Tibial nerve (tissue), 4 donors: ENCODE data around the gene KAT8. TPM values are rescaled to one million over a fixed set of nuclear protein-coding genes. Genes with fewer than 3 reads are reported as not detected.
"Not testable (repeated sequence)": the region's sequence is repeated elsewhere in the genome, so short reads cannot be mapped to it uniquely, and the experiment has no call there.

Experiments used
- DNase-seq, 2 donors: peaks; one replicate each; pipeline ENCODE4 v3.0.0-alpha.2; 2019; ENCODE audit warnings: low spot score in 2 of 2
- H3K27ac ChIP-seq, 4 donors: fragments of 200-600 bp; sonication (generic) in 3 of 4; one replicate each; pipeline ENCODE4 v1.5.1; 2017 to 2019; ENCODE audit warnings: mild to moderate bottlenecking in 1 of 4
- H3K27me3 ChIP-seq, 2 donors: fragments of 200-600 bp; sonication (generic) in 1 of 2; one replicate each; pipeline versions ENCODE4 v1.5.1 to v1.6.0; 2017 to 2019
- H3K36me3 ChIP-seq, 3 donors: fragments of 200-600 bp; sonication (generic); one replicate each; pipeline ENCODE4 v1.5.1; 2018 to 2019
- H3K4me1 ChIP-seq, 4 donors: fragments of 200-600 bp; sonication (generic) in 3 of 4; one replicate each; pipeline ENCODE4 v1.5.1; 2017 to 2019
- H3K4me3 ChIP-seq, 4 donors: fragments of 200-600 bp; sonication (generic) in 3 of 4; one replicate each; pipeline ENCODE4 v1.5.1; 2017 to 2019; ENCODE audit warnings: mild to moderate bottlenecking in 1 of 4, moderate library complexity in 1 of 4
- H3K9me3 ChIP-seq, 4 donors: fragments of 200-600 bp; sonication (generic) in 3 of 4; one replicate each; pipeline ENCODE4 v1.5.1; 2017 to 2019
- EP300 ChIP-seq, 2 donors: sonication (generic); formaldehyde crosslinking; IDR thresholded peaks; one replicate each; pipeline ENCODE4 v1.6.1; 2017; ENCODE audit warnings: antibody characterized with exemption in 2 of 2, mild to moderate bottlenecking in 1 of 2
- POLR2A ChIP-seq, 2 donors: fragments of 450-650 bp; IDR thresholded peaks; one replicate each; pipeline ENCODE4 v1.6.1; 2017; ENCODE audit warnings: antibody characterized with exemption in 2 of 2, mild to moderate bottlenecking in 2 of 2, moderate library complexity in 2 of 2
- WGBS, 2 donors: methylation state at CpG; one replicate each; pipeline ENCODE4 v1.1.5; 2018; 5-methylcytosine and 5-hydroxymethylcytosine counted together
- total RNA-seq, 4 donors: library from RNA; depleted of rRNA; stranded (reverse); fragments of >200 nt; gene quantifications; one replicate each; pipeline ENCODE4 v1.1.0, GENCODE V29; 2016
- TF ChIP-seq, protein P1 (sequence below), 5 experiments: fragments of 200-600 bp in 3 of 5; fragments of 450-650 bp in 2 of 5; sonication (generic) in 3 of 5; IDR thresholded peaks; one replicate each; pipeline ENCODE4 v1.5.1; 2016 to 2019; ENCODE audit warnings: antibody characterized with exemption in 5 of 5, mild to moderate bottlenecking in 3 of 5, moderate library complexity in 2 of 5

Gene KAT8
- total RNA-seq, 4 donors from 2014 or later = 79.5 to 99.0 (median 92.7) TPM

DNA sequence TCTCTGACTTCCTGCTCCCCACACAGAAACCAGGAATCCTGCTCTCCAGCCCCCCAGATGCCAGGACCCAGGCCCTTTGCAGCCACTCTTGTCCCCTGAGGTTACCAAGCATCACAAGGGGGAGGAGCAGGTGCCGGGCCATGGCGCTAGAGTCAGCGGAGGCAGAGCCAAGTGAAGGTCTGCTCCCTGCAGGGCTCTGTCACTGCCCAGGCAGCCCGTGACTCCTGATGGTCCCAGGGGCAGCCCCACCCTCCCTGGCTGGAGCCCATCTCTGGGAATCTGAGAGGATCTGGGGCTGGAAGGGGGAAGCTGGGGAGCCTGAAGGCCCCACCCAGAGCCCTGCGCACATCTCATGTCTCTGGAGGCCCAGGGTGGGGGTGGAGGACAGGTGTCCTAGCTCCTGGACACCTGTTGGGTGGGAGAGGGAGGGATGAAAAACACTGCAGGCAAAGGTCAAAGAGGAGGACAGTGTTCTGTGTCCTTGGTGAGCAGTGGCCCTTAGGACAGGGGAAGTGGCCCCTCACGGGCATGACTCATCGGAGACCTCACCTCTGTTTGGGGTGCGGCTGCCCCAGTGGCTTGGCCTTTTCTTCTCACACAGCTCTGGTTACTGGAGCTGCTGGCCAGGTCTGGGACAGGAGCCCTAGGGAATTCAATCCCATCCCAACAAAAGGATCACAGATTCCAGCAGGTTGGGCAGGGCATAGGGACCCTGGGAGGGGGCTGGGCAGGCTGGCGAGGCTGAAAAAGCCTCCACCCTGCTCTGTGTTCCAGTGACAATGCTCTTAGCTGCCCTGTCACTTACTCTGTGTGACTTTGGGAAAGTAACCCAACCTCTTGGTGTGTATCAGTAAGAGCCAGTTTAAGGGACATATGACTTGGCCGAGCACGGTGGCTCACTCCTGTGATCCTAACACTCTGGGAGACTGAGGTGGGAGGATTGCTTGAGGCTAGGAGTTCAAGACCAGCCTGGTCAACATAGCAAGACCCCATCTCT lies 32.7 kb downstream of the KAT8 start, which contains the start of gene PRSS36:
Gene PRSS36, minus strand, starts transcription at position 173 of the 997 bp plus-strand sequence. Its CDS starts 31 bp downstream, at position 142.
- H3K36me3 ChIP-seq = no peaks in the 10 kb centered on the region
- peaks cover 0 to 9% (median 0%) of the 10 kb centered on the region in 4 donors for H3K4me1 ChIP-seq
- TF ChIP-seq, protein P1, sequence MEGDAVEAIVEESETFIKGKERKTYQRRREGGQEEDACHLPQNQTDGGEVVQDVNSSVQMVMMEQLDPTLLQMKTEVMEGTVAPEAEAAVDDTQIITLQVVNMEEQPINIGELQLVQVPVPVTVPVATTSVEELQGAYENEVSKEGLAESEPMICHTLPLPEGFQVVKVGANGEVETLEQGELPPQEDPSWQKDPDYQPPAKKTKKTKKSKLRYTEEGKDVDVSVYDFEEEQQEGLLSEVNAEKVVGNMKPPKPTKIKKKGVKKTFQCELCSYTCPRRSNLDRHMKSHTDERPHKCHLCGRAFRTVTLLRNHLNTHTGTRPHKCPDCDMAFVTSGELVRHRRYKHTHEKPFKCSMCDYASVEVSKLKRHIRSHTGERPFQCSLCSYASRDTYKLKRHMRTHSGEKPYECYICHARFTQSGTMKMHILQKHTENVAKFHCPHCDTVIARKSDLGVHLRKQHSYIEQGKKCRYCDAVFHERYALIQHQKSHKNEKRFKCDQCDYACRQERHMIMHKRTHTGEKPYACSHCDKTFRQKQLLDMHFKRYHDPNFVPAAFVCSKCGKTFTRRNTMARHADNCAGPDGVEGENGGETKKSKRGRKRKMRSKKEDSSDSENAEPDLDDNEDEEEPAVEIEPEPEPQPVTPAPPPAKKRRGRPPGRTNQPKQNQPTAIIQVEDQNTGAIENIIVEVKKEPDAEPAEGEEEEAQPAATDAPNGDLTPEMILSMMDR (IDR thresholded peaks at IDR 0.05) = no peak
- TF ChIP-seq EP300 (IDR thresholded peaks at IDR 0.05) = no peak
- TF ChIP-seq POLR2A (IDR thresholded peaks at IDR 0.05) = no peak
- peak within 1 kb of the TSS in 1 of 4 donors; percentile 43 for H3K27ac ChIP-seq
- peaks cover 0 to 24% of the 10 kb centered on the region in 2 donors for H3K27me3 ChIP-seq
- H3K9me3 ChIP-seq = no peaks in the 10 kb centered on the region
- WGBS, 2 donors = 61 to 81% methylated on average over 10 to 11 of the region's 11 CpGs
- no peak for DNase-seq
- H3K4me3 ChIP-seq = peak within 1 kb of the TSS in 1 of 4 donors; percentile 18

DNA sequence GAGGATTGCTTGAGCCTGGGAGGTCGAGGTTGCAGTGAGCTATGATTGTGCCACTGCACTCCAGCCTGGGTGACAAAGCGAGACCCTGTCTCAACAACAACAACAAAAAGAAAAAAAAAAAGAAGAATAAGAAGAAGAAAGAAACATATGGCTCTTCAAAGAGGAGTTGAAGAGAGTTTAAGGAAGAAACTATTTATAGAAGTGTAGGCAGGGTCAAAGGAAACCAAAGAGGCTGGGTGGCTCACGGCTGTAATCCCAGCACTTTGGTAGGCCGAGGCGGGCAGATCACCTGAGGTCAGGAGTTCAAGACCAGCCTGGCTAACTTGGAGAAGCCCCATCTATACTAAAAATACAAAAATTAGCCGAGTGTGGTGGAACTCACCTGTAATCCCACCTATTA lies 33.5 kb downstream of the KAT8 start:
- WGBS, 2 donors = 66 to 77% methylated on average over 6 of the region's 6 CpGs
- H3K27ac ChIP-seq, DNase-seq, H3K9me3 ChIP-seq, H3K36me3 ChIP-seq, H3K4me3 ChIP-seq, H3K4me1 ChIP-seq: not testable (repeated sequence)
- H3K27me3 ChIP-seq = peaks cover 0 to 24% of the 10 kb centered on the region in 2 donors

DNA sequence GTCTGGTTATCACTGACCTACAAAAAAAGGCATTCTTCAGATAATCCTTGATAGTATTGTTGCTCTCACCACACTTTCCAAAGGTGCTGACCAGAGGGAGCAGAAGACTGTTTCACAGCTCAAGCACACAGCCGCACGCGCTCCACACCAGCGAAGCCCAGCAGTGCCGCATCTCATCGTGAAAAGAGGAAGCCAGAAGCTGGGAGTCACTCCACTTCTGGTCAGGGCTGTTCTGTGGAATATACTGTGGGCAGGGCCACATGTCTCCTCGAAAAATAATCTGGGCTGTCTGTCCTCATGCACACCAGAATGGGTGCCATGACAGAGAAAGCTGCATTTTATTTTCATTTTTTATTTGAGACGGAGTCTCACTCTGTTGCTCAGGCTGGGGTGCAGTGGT lies 39.7 kb downstream of the KAT8 start:
- no peaks in the 10 kb centered on the region for H3K9me3 ChIP-seq
- no peaks in the 10 kb centered on the region for H3K36me3 ChIP-seq
- H3K4me1 ChIP-seq = no peaks in the 10 kb centered on the region
- H3K4me3 ChIP-seq = no peak overlapping the region
- no peak for TF ChIP-seq POLR2A (IDR thresholded peaks at IDR 0.05)
- TF ChIP-seq, protein P1 (IDR thresholded peaks at IDR 0.05) = no peak
- no peak for TF ChIP-seq EP300 (IDR thresholded peaks at IDR 0.05)
- 35 to 48% methylated on average over 8 of the region's 8 CpGs for WGBS, 2 donors
- no peaks in the 10 kb centered on the region for H3K27me3 ChIP-seq
- H3K27ac ChIP-seq = no peak overlapping the region
- no peak for DNase-seq

DNA sequence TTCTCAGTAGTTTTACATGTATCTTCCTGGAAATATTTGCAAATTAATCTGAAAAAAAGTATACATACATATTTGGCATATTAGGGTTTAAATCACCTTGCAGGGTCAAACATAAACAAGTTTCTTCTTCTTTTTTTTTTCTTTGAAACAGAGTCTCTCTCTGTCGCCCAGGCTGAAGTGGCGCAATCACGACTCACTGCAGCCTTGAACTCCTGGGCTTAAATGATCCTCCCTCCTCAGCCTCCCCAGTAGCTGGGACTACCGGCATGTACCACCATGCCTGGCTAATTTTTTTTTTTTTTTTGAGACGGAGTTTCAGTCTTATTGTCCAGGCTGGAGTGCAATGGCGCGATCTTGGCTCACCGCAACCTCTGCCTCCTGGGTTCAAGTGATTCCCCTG lies 49.9 kb downstream of the KAT8 start:
- DNase-seq = no peak
- TF ChIP-seq POLR2A (IDR thresholded peaks at IDR 0.05) (no peak), EP300 (IDR thresholded peaks at IDR 0.05) (no peak)
- TF ChIP-seq, protein P1 (IDR thresholded peaks at IDR 0.05) = no peak
- no peaks in the 10 kb centered on the region for H3K9me3 ChIP-seq
- 86 to 92% methylated on average over 8 of the region's 8 CpGs for WGBS, 2 donors
- no peaks in the 10 kb centered on the region for H3K4me1 ChIP-seq
- H3K36me3 ChIP-seq = no peaks in the 10 kb centered on the region
- H3K4me3 ChIP-seq = no peak overlapping the region
- no peak overlapping the region for H3K27ac ChIP-seq
- no peaks in the 10 kb centered on the region for H3K27me3 ChIP-seq

GRCh38 chr16:31168848-31169247 lies 51.4 kb downstream of the KAT8 start:
- Histone ChIP-seq H3K27me3 (no peaks in the 10 kb centered on the region), H3K9me3 (no peaks in the 10 kb centered on the region), H3K4me1 (no peaks in the 10 kb centered on the region), H3K4me3 (no peak overlapping the region), H3K36me3 (no peaks in the 10 kb centered on the region), H3K27ac (no peak overlapping the region)
- TF ChIP-seq, protein P1 (IDR thresholded peaks at IDR 0.05) = no peak
- TF ChIP-seq POLR2A (IDR thresholded peaks at IDR 0.05) = no peak
- no peak for TF ChIP-seq EP300 (IDR thresholded peaks at IDR 0.05)
- 68 to 81% methylated on average over 2 of the region's 2 CpGs for WGBS, 2 donors
- DNase-seq = no peak

- not testable (repeated sequence) for H3K36me3 ChIP-seq, DNase-seq, H3K27me3 ChIP-seq, H3K27ac ChIP-seq, H3K9me3 ChIP-seq, H3K4me1 ChIP-seq, H3K4me3 ChIP-seq
- 22% methylated on average over 1 of the region's 2 CpGs; no CpG with 5 or more reads in 1 of the 2 donors for WGBS, 2 donors
These were observed 52.6 kb downstream of the KAT8 start for GRCh38 chr16:31170048-31170447.
